ENCODE results near the gene TGM4. TPM values are rescaled to one million over a fixed set of nuclear protein-coding genes. Genes with fewer than 3 reads are reported as not detected.

Gene TGM4
- total RNA-seq, 4 donors from 2014 or later = 0.30 to 0.56 TPM; not detected in 2

- no peaks in the 10 kb centered on the region for H3K4me1 ChIP-seq
- no peak overlapping the region for H3K4me3 ChIP-seq
- H3K36me3 ChIP-seq = peaks cover 26% of the 10 kb centered on the region
- H3K9me3 ChIP-seq = no peaks in the 10 kb centered on the region
- H3K27ac ChIP-seq = no peak overlapping the region
- peaks cover 7% of the 10 kb centered on the region for H3K27me3 ChIP-seq
- TF ChIP-seq POLR2A (IDR thresholded peaks at IDR 0.05) (no peak), POLR2AphosphoS5 (IDR thresholded peaks at IDR 0.05) (no peak), CTCF (IDR thresholded peaks at IDR 0.05) (peak; percentile 51 to 69)
- DNase-seq (ENCODE audit: low spot score in 2 of 2) = no peak
- 31% methylated on average over 4 of the region's 4 CpGs for WGBS
These were observed 39.6 kb downstream of the TGM4 start for GRCh38 chr3:44913868-44914468.

- 67% methylated on average over 4 of the region's 4 CpGs for WGBS
- Histone ChIP-seq H3K9me3 (no peaks in the 10 kb centered on the region), H3K36me3 (peaks cover 26% of the 10 kb centered on the region), H3K4me1 (peaks cover under 1% of the 10 kb centered on the region), H3K27me3 (peaks cover 6% of the 10 kb centered on the region), H3K4me3 (no peak overlapping the region), H3K27ac (no peak overlapping the region)
- DNase-seq (ENCODE audit: low spot score in 2 of 2) = no peak
- peak in 1 of 2 donors; percentile 20 for TF ChIP-seq CTCF (IDR thresholded peaks at IDR 0.05)
- TF ChIP-seq POLR2AphosphoS5 (IDR thresholded peaks at IDR 0.05) = no peak
These were observed 40.5 kb downstream of the TGM4 start for GRCh38 chr3:44914936-44915335.

DNA sequence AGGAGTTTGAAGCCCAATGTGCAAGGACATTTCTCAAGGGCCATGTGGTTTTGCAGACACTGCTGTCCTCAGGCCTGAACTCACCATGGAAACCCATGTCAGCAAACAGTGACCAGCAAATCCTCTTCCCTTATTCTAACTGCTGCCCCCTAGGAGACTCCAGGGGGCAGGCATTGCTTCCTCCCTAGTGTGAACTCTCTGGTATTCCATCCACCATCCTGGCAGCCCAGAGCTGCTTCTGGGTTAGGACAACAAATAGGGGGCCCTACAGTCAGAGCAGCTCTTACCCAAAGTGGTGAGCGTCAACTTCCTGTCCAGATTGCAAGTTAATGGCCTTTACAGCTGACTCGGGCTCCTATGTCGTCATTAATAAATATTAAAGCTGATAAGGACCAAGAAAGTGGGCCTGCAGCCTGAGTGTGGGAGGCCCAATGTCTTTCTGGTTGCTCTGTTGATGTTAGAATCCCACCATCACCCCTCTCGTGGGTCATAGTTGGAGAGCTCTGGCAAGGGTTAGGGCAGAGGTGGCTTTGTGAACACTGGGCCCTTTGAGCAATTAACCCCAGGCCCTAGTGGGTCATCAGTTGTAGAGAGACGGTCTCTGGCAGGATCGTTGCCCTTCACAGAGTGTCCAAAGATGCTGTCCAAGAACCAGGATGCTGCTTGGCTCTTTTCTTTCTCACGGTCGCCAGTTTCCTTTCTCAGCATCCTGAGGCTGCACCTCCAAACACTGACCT is 41.5 kb downstream of the TGM4 start:
- no peak overlapping the region for H3K4me3 ChIP-seq
- TF ChIP-seq EP300 (IDR thresholded peaks at IDR 0.05) (no peak), POLR2AphosphoS5 (IDR thresholded peaks at IDR 0.05) (no peak)
- peaks cover 26% of the 10 kb centered on the region for H3K36me3 ChIP-seq
- WGBS = 88% methylated on average over 8 of the region's 8 CpGs
- DNase-seq (ENCODE audit: low spot score in 2 of 2) = no peak
- no peaks in the 10 kb centered on the region for H3K27me3 ChIP-seq
- H3K9me3 ChIP-seq = no peaks in the 10 kb centered on the region
- no peak overlapping the region for H3K27ac ChIP-seq
- H3K4me1 ChIP-seq = peaks cover 4% of the 10 kb centered on the region

- 94% methylated on average over 12 of the region's 12 CpGs for WGBS
- TF ChIP-seq POLR2A (IDR thresholded peaks at IDR 0.05) = no peak
- TF ChIP-seq POLR2AphosphoS5 (IDR thresholded peaks at IDR 0.05) = no peak
- no peak for TF ChIP-seq CTCF (IDR thresholded peaks at IDR 0.05)
- no peak for TF ChIP-seq EP300 (IDR thresholded peaks at IDR 0.05)
- no peaks in the 10 kb centered on the region for H3K27me3 ChIP-seq
These were observed 43.7 kb downstream of the TGM4 start for GRCh38 chr3:44918087-44918486.

DNA sequence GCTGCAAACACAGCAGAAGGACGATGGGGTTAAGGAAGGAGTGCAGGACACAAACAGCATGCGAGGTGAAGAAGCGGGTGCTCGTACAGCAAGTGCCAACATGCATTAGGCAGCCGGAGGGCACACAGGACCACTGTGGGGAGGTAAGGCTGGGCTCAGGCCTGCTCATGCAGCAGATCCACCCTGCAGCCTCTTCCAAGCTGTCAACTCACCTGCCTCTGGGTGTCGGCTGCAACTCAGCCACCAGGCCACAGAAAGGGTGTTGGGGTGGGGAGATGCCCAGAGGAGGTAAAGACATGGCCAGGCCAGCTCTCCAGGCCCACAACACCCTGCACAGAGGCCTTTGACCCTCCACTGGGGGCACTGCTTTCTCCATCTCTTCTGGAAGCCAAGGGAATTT is 44.2 kb downstream of the TGM4 start:
- no peaks in the 10 kb centered on the region for H3K27me3 ChIP-seq
- H3K27ac ChIP-seq = no peak overlapping the region
- peaks cover 45% of the 10 kb centered on the region for H3K36me3 ChIP-seq
- H3K9me3 ChIP-seq = no peaks in the 10 kb centered on the region
- TF ChIP-seq EP300 (IDR thresholded peaks at IDR 0.05) = no peak
- no peak for TF ChIP-seq CTCF (IDR thresholded peaks at IDR 0.05)
- TF ChIP-seq POLR2AphosphoS5 (IDR thresholded peaks at IDR 0.05) = no peak
- no peak for TF ChIP-seq POLR2A (IDR thresholded peaks at IDR 0.05)
- 83% methylated on average over 6 of the region's 6 CpGs for WGBS
- no peak for DNase-seq (ENCODE audit: low spot score in 2 of 2)
- H3K4me3 ChIP-seq = no peak overlapping the region
- H3K4me1 ChIP-seq = peaks cover 4% of the 10 kb centered on the region

More at GRCh38 chr3:44918087-44918486, 43.7 kb downstream of the TGM4 start:
- Histone ChIP-seq H3K27ac (no peak overlapping the region), H3K4me1 (peaks cover 4% of the 10 kb centered on the region), H3K36me3 (peaks cover 40% of the 10 kb centered on the region), H3K4me3 (no peak overlapping the region), H3K9me3 (no peaks in the 10 kb centered on the region)
- DNase-seq (ENCODE audit: low spot score in 2 of 2) = no peak

All from suprapubic skin (tissue), 4 donors.